ENCODE data around the gene INAVA. TPM values are rescaled to one million over a fixed set of nuclear protein-coding genes. Genes with fewer than 3 reads are reported as not detected.

The INAVA gene
- total RNA-seq, 1 donor from 2014 or later, result 2.3 TPM

- DNase-seq (ENCODE audit: extremely low read depth, low read depth, low spot score), result no peak
Observed at GRCh38 chr1:200875416-200875815, 19.3 kb upstream of the INAVA start.

GRCh38 chr1:200877010-200877409 lies 17.7 kb upstream of the INAVA start:
- DNase-seq (ENCODE audit: extremely low read depth, low read depth, low spot score), result no peak

- no peak for DNase-seq (ENCODE audit: extremely low read depth, low read depth, low spot score)
Observed at GRCh38 chr1:200877839-200878551, 16.7 kb upstream of the INAVA start.

- DNase-seq (ENCODE audit: extremely low read depth, low read depth, low spot score), result no peak
Observed at GRCh38 chr1:200880212-200880611, 14.5 kb upstream of the INAVA start.

- DNase-seq (ENCODE audit: extremely low read depth, low read depth, low spot score), result no peak
Observed at GRCh38 chr1:200883118-200883517, 11.6 kb upstream of the INAVA start.

GRCh38 chr1:200885623-200886402 lies 8.9 kb upstream of the INAVA start:
- no peak for DNase-seq (ENCODE audit: extremely low read depth, low read depth, low spot score)

- no peak for DNase-seq (ENCODE audit: extremely low read depth, low read depth, low spot score)
Observed at GRCh38 chr1:200886594-200886993, 8.1 kb upstream of the INAVA start.

- no peak for DNase-seq (ENCODE audit: extremely low read depth, low read depth, low spot score)
Observed at GRCh38 chr1:200887036-200887435, 7.7 kb upstream of the INAVA start.

GRCh38 chr1:200887772-200888348 lies 6.8 kb upstream of the INAVA start:
- no peak for DNase-seq (ENCODE audit: extremely low read depth, low read depth, low spot score)

GRCh38 chr1:200888349-200888838 lies 6.3 kb upstream of the INAVA start:
- DNase-seq (ENCODE audit: extremely low read depth, low read depth, low spot score), result no peak

GRCh38 chr1:200889571-200889970 lies 5.1 kb upstream of the INAVA start:
- no peak for DNase-seq (ENCODE audit: extremely low read depth, low read depth, low spot score)

- DNase-seq (ENCODE audit: extremely low read depth, low read depth, low spot score), result no peak
Observed at GRCh38 chr1:200890027-200890426, 4.7 kb upstream of the INAVA start.

GRCh38 chr1:200890818-200891773 lies 3.6 kb upstream of the INAVA start:
- DNase-seq (ENCODE audit: extremely low read depth, low read depth, low spot score), result no peak

- DNase-seq (ENCODE audit: extremely low read depth, low read depth, low spot score), result no peak
Observed at GRCh38 chr1:200891774-200892157, 2.9 kb upstream of the INAVA start.

- no peak for DNase-seq (ENCODE audit: extremely low read depth, low read depth, low spot score)
Observed at GRCh38 chr1:200892546-200892945, 2.2 kb upstream of the INAVA start.

GRCh38 chr1:200892958-200893357 lies 1.7 kb upstream of the INAVA start:
- no peak for DNase-seq (ENCODE audit: extremely low read depth, low read depth, low spot score)

GRCh38 chr1:200893411-200893901 lies 1.2 kb upstream of the INAVA start:
- no peak for DNase-seq (ENCODE audit: extremely low read depth, low read depth, low spot score)

GRCh38 chr1:200895443-200895789 lies 716 bp downstream of the INAVA start:
- no peak for DNase-seq (ENCODE audit: extremely low read depth, low read depth, low spot score)

GRCh38 chr1:200895801-200896530 lies 1.3 kb downstream of the INAVA start:
- DNase-seq (ENCODE audit: extremely low read depth, low read depth, low spot score), result no peak
